GM21619 (cell line): ENCODE measurements around the gene AGPAT3.

Experiments
- ATAC-seq: cut with Tn5 transposase; IDR thresholded peaks from one replicate; pipeline ENCODE4 v1.9.1; 2021; ENCODE audit not compliant: unreplicated experiment

Gene AGPAT3

DNA sequence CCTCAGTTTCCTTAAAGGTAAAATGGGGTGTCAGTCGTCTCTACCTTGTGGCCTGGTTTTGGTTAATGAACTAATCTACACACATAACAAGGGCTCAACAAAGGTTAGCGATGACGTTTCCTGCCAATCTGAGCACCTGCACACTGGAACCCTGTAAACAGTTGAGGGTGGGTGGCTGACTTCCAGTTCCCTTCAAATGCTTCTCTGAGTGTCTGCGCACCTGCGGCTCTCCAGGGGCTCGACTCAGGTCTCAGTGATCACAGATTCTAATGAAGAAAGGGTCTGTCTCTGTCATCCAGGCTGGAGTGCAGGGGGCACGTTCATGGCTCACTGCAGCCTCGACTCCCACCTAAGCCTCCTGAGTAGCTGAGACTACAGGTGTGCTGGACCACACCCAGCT lies 3.3 kb upstream of the AGPAT3 start:
- no peak for ATAC-seq

GRCh38 chr21:43864313-43864961 lies 586 bp upstream of the AGPAT3 start:
- ATAC-seq, result no peak

DNA sequence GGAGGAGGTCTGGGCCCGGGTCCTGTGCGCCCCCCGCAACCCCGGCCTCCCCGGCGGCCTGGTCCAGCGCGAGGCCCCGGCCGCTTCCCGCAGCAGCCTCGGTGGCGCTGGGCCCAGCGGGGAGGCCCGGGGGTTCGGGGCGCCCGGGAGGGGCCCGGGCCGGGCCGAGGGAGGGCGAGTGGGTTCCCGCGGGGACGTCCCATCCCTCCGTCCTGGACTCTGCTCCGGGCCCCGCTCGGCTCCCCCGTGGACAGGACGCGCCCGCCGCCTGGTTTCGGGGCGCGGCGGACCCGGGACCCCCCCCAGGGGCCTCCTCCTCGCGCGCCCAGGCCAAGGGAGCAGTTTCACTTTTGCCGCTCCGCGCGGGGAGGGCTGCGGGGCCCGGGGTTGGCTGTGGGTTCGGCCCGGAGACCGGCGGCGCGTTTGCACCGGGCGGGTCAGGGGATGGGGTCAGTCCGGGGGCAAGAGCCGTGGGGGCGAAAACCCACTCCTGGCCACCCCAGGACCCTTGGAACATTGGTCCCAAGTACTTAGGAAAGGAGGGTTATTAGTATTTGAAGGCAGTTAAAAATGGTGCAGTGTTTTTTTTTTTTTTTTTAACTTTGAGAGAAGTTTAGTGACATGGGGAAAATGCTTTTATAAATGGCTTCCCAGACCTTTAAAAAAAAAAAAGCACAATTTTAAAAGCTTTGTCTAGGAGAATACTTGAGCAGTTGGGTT lies 677 bp downstream of the AGPAT3 start:
- peak; percentile 41 for ATAC-seq

DNA sequence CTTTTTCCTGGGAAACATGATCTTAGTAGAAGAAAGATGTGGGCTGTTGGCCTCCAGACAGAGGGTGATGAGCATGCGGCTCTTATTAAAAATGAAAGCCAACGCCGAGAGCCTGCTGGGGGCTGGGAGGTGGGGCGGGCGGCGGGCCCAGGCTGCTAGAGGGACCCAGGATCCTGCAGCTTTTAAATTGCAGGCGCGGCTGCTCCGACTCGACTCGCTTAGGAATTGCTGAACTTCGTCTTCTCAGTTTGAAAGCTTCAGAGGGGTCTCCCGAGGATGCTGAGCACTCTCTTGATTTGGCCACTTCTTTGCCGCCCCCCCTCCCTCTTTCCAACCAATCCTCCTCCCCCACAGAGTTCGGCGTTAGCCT lies 1.2 kb downstream of the AGPAT3 start:
- ATAC-seq, result no peak

DNA sequence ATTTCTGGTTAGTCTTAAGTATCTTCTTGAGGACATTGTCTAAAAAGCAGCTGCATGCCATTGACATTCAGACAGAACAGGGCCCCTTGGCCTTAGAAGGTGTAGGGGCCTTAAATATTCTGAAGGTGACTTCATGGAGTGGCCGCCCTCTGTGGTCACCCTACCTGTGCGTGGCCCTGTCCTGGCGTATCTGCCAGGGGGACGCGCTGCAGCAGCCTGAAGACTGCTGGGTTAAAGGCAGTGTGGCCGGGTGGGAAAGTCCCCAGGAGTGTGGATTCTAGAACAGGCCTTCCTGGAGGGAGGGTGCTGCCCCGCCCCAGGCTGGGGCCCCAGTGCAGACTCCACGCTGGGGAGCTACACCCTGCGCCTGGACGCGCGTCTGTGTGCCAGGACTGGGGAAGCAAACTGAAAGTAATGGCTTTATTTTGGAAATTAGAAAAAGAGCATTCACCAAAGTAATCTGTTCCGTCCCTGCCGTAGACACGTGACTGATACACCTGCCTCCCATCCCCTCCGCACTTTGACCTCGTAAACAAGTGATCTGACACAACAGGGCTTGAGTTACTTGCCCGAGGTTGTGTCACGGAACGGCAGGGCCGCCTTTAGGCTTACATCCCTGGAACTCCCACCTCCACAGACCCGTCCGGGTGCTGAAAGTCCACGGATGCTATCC lies 1.8 kb downstream of the AGPAT3 start:
- ATAC-seq, result no peak

GRCh38 chr21:43867332-43867703 lies 2.3 kb downstream of the AGPAT3 start:
- no peak for ATAC-seq

- no peak for ATAC-seq
These were observed 2.9 kb downstream of the AGPAT3 start for GRCh38 chr21:43867948-43868347.

GRCh38 chr21:43868461-43868860 lies 3.4 kb downstream of the AGPAT3 start:
- ATAC-seq, result no peak

DNA sequence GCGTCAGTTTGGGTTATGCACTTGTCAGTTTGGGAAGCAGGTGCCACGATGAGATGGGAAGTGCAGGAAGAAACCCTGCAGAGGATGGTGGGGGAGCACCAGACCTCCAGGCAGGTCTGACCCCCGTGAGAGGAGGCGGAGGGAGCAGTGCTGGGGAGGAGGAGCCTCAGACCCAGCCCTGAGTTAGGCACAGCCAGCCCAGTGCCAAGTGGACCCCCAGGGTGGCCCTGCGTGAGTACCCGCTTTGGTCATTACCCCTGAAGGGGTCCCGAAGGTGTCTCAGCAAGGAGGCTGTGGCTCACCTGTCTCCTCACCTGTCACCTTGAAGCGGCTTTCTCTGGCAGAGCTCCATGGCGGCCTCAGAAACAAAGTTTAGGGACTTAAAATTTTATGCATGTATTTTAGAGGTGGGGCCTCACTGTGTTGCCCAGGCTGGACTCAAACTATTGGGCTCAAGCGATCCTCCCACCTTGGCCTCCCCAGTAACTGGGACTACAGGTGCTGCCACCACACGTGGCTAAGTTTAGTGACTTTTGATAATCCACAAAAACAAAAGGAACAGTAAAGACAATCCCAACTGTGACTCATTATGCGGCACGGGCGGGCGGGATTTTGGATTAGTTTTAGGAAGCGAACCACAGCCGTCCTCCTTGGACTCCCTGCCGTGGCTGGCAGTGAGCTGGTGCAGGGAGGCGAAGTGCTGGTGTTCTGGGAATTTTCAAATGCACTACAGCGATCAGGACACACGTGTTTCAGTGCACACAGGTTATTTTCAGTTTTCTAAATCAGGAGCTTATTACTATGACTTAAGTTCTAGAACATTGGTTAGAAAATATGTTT lies 4.7 kb downstream of the AGPAT3 start:
- ATAC-seq, result no peak

- ATAC-seq, result no peak
These were observed 6.5 kb downstream of the AGPAT3 start for GRCh38 chr21:43871487-43871886.

DNA sequence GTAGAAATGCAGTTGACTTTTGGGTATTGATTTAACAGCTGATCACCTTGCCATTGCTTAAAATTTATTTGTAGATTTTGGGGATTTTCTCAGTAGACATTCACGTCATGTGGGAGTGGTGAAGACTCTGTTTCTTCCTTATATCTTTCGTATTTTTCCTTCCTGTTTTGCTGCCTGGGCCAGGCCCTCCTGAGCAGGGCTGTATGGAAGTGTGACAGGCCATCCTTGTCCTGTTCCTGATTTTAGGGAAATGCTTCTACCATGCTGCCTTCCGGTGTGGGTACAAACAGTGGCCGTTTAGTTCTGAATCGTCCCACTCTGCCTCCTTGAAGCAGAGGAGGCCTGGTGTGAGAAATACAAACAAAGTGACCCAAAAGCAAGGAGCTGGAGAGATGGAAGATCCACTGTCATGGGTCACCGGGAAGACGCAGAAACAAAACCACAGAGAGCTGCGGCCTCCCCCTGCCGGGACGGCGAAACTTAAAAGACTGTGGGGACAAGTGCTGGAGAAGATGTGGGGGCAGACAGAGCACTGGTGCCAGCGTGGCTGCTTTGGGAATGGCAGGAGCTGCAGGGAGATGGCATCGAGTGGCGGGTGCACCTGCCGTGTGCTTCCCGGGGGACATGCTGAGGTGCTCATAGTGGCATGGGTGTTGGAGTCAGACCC lies 7.6 kb downstream of the AGPAT3 start:
- no peak for ATAC-seq

DNA sequence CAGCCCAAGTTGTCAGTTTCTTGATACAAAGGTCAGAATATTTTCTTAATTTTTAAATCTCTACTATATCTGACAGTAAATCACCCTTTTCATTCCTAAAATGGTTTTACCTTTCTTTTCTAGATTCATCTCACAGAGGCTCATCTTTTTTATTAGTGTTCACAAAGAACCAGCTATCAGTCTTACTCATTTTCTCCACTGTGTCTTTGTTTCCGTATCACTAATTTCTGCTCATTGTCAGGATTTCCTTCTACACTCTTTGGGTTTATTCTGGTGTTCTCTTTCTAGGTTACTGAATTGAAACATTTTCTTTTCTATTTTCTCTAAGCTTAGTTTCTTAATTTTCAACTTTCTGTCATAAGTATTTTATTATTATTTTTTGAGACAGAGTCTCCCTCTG lies 8.7 kb downstream of the AGPAT3 start:
- no peak for ATAC-seq

- ATAC-seq, result no peak
These were observed 9.2 kb downstream of the AGPAT3 start for GRCh38 chr21:43874085-43874805.

GRCh38 chr21:43876605-43877004 lies 11.6 kb downstream of the AGPAT3 start:
- ATAC-seq, result no peak

- no peak for ATAC-seq
These were observed 13.0 kb downstream of the AGPAT3 start for GRCh38 chr21:43877936-43878575.

DNA sequence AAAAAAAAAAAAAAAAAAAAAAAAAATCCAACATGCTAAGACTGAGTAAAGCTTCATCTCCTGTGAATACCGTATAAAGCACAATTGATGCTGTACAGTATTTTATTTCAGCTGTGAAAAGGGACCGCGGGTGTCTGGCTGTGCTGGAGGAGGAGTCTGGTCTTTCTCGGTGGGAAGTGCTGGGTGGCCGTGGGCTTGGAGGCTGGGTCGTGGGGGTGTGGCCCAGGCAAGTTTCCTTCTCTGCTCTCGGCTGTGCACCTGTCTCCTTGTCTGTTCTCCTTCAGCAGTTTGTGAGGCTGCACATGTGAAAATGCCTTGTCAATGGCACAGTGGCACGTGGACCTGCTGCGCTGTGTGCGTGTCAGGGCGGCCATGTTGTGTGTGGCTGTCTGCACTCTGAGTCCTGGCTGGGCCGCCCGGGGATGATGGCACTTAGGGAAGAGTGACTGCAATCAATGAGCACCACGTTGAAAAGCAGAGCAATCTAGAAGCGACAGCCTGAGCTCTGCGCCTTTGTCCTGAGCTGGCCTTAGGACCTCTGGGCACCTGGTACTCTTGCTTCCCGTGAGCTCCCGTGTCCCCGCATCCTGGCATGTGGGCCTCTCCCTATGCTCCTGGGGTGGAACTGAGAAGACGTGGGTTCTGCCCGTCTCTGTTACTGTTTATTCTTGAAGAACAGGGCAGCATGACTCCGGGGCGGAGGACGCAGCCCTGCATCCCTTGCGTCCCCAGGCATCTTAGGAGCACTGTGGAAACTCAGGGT lies 14.5 kb downstream of the AGPAT3 start:
- no peak for ATAC-seq

GRCh38 chr21:43880111-43880985 lies 15.3 kb downstream of the AGPAT3 start:
- no peak for ATAC-seq

DNA sequence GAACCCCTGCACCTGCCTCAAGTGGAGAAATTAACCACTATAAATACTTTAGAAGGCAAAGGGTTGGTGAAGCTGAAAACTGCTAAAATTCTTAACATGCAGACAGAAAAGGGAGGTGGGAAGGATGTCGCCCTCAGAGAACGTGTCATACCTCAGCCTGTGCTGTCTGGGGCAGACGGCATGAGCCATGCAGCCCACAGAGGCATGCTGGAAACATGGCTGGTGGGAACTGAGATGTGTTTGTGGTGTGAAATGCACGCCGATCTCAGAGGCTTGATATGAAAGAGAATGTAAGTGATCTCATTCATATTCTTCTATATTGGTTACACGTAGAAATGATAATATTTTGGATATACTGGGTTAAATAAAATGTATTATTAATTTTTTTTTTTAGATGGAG lies 16.3 kb downstream of the AGPAT3 start:
- ATAC-seq, result no peak
